ENCODE data around the gene NPTXR.

DNA sequence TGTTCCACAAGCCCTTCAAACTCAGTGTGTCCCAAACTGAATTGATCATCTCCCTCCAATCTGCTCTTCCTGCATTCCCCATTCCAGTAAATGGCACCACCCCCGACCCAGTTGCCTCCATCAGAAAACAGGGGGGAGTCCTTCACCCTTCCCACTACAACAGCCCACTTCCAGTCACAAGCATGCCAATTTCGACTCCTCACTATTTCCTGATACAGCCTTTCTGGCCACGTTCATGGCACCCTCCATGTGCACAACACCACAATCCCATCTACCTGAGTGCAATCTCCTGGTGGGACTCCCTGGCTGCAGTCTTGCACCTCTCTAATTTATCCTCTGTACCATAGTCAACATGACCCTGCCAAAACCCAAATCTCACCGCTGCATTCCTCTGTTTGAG is 48.3 kb downstream of the NPTXR start:
- no peak for TF ChIP-seq POLR2A (IDR thresholded peaks at IDR 0.05; ENCODE audit: low read depth, low read length)
- TF ChIP-seq, protein P1, sequence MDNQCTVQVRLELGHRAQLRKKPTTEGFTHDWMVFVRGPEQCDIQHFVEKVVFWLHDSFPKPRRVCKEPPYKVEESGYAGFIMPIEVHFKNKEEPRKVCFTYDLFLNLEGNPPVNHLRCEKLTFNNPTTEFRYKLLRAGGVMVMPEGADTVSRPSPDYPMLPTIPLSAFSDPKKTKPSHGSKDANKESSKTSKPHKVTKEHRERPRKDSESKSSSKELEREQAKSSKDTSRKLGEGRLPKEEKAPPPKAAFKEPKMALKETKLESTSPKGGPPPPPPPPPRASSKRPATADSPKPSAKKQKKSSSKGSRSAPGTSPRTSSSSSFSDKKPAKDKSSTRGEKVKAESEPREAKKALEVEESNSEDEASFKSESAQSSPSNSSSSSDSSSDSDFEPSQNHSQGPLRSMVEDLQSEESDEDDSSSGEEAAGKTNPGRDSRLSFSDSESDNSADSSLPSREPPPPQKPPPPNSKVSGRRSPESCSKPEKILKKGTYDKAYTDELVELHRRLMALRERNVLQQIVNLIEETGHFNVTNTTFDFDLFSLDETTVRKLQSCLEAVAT (IDR thresholded peaks at IDR 0.05) = no peak
- no peak for TF ChIP-seq IKZF1 (conservative IDR thresholded peaks at IDR 0.05)
- TF ChIP-seq EGR1 (IDR thresholded peaks at IDR 0.05; ENCODE audit: borderline replicate concordance in 1 of 2, low read depth in 2 of 2, low read length in 2 of 2) = no peak
- TF ChIP-seq HDGF (IDR thresholded peaks at IDR 0.05) = no peak
- no peak for TF ChIP-seq RAD21 (IDR thresholded peaks at IDR 0.05; ENCODE audit: insufficient read depth, low read depth, low read length)
- TF ChIP-seq, protein P2, sequence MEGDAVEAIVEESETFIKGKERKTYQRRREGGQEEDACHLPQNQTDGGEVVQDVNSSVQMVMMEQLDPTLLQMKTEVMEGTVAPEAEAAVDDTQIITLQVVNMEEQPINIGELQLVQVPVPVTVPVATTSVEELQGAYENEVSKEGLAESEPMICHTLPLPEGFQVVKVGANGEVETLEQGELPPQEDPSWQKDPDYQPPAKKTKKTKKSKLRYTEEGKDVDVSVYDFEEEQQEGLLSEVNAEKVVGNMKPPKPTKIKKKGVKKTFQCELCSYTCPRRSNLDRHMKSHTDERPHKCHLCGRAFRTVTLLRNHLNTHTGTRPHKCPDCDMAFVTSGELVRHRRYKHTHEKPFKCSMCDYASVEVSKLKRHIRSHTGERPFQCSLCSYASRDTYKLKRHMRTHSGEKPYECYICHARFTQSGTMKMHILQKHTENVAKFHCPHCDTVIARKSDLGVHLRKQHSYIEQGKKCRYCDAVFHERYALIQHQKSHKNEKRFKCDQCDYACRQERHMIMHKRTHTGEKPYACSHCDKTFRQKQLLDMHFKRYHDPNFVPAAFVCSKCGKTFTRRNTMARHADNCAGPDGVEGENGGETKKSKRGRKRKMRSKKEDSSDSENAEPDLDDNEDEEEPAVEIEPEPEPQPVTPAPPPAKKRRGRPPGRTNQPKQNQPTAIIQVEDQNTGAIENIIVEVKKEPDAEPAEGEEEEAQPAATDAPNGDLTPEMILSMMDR (IDR thresholded peaks at IDR 0.05 in 2 of 3, conservative IDR thresholded peaks at IDR 0.05 in 1 of 3; ENCODE audit: control insufficient read depth in 2 of 3, extremely low read depth in 1 of 3, insufficient read depth in 1 of 3, low read depth in 3 of 3, low read length in 3 of 3) = no peak
- no peak for TF ChIP-seq YY1 (IDR thresholded peaks at IDR 0.05; ENCODE audit: low read depth, low read length)
- TF ChIP-seq, protein P3, sequence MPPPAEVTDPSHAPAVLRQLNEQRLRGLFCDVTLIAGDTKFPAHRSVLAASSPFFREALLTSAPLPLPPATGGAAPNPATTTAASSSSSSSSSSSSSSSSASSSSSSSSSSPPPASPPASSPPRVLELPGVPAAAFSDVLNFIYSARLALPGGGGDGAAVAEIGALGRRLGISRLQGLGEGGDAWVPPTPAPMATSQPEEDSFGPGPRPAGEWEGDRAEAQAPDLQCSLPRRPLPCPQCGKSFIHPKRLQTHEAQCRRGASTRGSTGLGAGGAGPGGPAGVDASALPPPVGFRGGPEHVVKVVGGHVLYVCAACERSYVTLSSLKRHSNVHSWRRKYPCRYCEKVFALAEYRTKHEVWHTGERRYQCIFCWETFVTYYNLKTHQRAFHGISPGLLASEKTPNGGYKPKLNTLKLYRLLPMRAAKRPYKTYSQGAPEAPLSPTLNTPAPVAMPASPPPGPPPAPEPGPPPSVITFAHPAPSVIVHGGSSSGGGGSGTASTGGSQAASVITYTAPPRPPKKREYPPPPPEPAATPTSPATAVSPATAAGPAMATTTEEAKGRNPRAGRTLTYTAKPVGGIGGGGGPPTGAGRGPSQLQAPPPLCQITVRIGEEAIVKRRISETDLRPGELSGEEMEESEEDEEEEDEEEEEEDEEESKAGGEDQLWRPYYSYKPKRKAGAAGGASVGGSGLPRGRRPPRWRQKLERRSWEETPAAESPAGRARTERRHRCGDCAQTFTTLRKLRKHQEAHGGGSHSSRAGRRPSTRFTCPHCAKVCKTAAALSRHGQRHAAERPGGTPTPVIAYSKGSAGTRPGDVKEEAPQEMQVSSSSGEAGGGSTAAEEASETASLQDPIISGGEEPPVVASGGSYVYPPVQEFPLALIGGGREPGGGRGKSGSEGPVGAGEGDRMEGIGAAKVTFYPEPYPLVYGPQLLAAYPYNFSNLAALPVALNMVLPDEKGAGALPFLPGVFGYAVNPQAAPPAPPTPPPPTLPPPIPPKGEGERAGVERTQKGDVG (CRISPR knock-in tag; IDR thresholded peaks at IDR 0.05) = no peak

All from GM12878 (cell line).